CD14-positive monocyte (primary cell): ENCODE measurements around the gene RPN1. TPM values are rescaled to one million over a fixed set of nuclear protein-coding genes. Genes with fewer than 3 reads are reported as not detected.
A peak's percentile ranks its signal among the peaks of the same experiment; 100 is the strongest.

Experiments used
- DNase-seq, 3 donors: peaks; one replicate each; pipeline ENCODE4 v3.0.0-alpha.2; 2011 to 2022
- H2AFZ ChIP-seq: 2 replicates; pipeline ENCODE4 v1.6.0; 2012; ENCODE audit warnings: mild to moderate bottlenecking, low read depth, low read length, inconsistent platforms; ENCODE audit not compliant: insufficient read depth, poor library complexity, severe bottlenecking
- H3K27ac ChIP-seq, 2 donors: 1 replicate in 1 of 2; 2 replicates in 1 of 2; pipeline ENCODE4 v1.5.1; 2012 to 2013; ENCODE audit warnings: low read length in 2 of 2, control low read depth in 1 of 2, inconsistent platforms in 1 of 2, low read depth in 1 of 2, mild to moderate bottlenecking in 1 of 2
- H3K27me3 ChIP-seq, 2 donors: one replicate each; pipeline versions ENCODE4 v1.6.0 to v1.6.1; 2011 to 2013; ENCODE audit warnings: low read length in 2 of 2; ENCODE audit not compliant: control insufficient read depth in 2 of 2, insufficient read depth in 2 of 2
- H3K36me3 ChIP-seq, 2 donors: replicated peaks in 1 of 2; 1 replicate in 1 of 2; 2 replicates in 1 of 2; pipeline versions ENCODE4 v1.5.1 to v1.6.1; 2012 to 2013; ENCODE audit warnings: low read length in 2 of 2, control low read depth in 1 of 2, inconsistent platforms in 1 of 2, mild to moderate bottlenecking in 1 of 2; ENCODE audit not compliant: insufficient read depth in 2 of 2, control insufficient read depth in 1 of 2
- H3K4me1 ChIP-seq, 2 donors: 1 replicate in 1 of 2; 2 replicates in 1 of 2; pipeline versions ENCODE4 v1.5.1 to v1.6.1; 2012 to 2013; ENCODE audit warnings: low read length in 2 of 2, control low read depth in 1 of 2, inconsistent platforms in 1 of 2, mild to moderate bottlenecking in 1 of 2, moderate library complexity in 1 of 2; ENCODE audit not compliant: insufficient read depth in 2 of 2, control insufficient read depth in 1 of 2
- H3K4me2 ChIP-seq: replicated peaks from 2 replicates; pipeline ENCODE3; 2012; ENCODE audit warnings: low read length, moderate library complexity, mild to moderate bottlenecking; ENCODE audit not compliant: poor library complexity, severe bottlenecking; ENCODE audit errors: extremely low read depth
- H3K4me3 ChIP-seq, 3 experiments: fragments of 200-600 bp in 1 of 3; sonication (generic) in 1 of 3; replicated peaks in 1 of 3; 1 replicate in 2 of 3; 2 replicates in 1 of 3; pipeline ENCODE4 v1.5.1; 2011 to 2013; ENCODE audit warnings: low read length in 3 of 3, mild to moderate bottlenecking in 3 of 3, control low read depth in 2 of 3, low read depth in 2 of 3, inconsistent platforms in 1 of 3, moderate library complexity in 1 of 3
- H3K79me2 ChIP-seq: 2 replicates; pipeline ENCODE4 v1.6.0; 2012; ENCODE audit warnings: mild to moderate bottlenecking, control low read depth, inconsistent platforms, low read length, moderate library complexity; ENCODE audit not compliant: insufficient read depth
- H3K9ac ChIP-seq: 2 replicates; pipeline ENCODE4 v1.6.0; 2017; ENCODE audit warnings: low read length, mild to moderate bottlenecking; ENCODE audit not compliant: insufficient read depth, poor library complexity, severe bottlenecking
- H3K9me3 ChIP-seq, 2 donors: replicated peaks in 1 of 2; 1 replicate in 1 of 2; 2 replicates in 1 of 2; pipeline versions ENCODE4 v1.5.1 to v1.6.1; 2012 to 2013; ENCODE audit warnings: low read length in 2 of 2, control low read depth in 1 of 2; ENCODE audit not compliant: control insufficient read depth in 1 of 2, insufficient read depth in 1 of 2
- H4K20me1 ChIP-seq: 2 replicates; pipeline ENCODE4 v1.6.0; 2012; ENCODE audit warnings: mild to moderate bottlenecking, low read length, control low read depth, moderate library complexity; ENCODE audit not compliant: insufficient read depth
- H3K27ac Mint-ChIP-seq, 7 donors: one replicate each; pipeline ENCODE4 v1.8.0; 2020; ENCODE audit warnings: mild to moderate bottlenecking in 7 of 7, mixed read lengths in 7 of 7, moderate library complexity in 6 of 7, inconsistent platforms in 2 of 7
- H3K27me3 Mint-ChIP-seq, 3 donors: one replicate each; pipeline ENCODE4 v1.8.0; 2021 to 2022; ENCODE audit warnings: low read depth in 3 of 3, mild to moderate bottlenecking in 3 of 3, mixed read lengths in 3 of 3, moderate library complexity in 3 of 3, inconsistent platforms in 1 of 3
- H3K36me3 Mint-ChIP-seq, 2 donors: one replicate each; pipeline ENCODE4 v1.8.0; 2020; ENCODE audit warnings: mixed read lengths in 2 of 2, inconsistent platforms in 1 of 2, mild to moderate bottlenecking in 1 of 2
- H3K4me1 Mint-ChIP-seq: one replicate; pipeline ENCODE4 v1.8.0; 2020; ENCODE audit warnings: mild to moderate bottlenecking, mixed read lengths
- H3K4me3 Mint-ChIP-seq, 2 donors: one replicate each; pipeline ENCODE4 v1.8.0; 2020; ENCODE audit warnings: mild to moderate bottlenecking in 2 of 2, mixed read lengths in 2 of 2, moderate library complexity in 1 of 2
- H3K9me3 Mint-ChIP-seq, 7 donors: one replicate each; pipeline ENCODE4 v1.8.0; 2020 to 2022; ENCODE audit warnings: mixed read lengths in 7 of 7, mild to moderate bottlenecking in 6 of 7, moderate library complexity in 6 of 7, inconsistent platforms in 2 of 7
- CTCF ChIP-seq: fragments of 200-600 bp; IDR thresholded peaks from one replicate; pipeline ENCODE4 v1.8.0; 2022; ENCODE audit warnings: antibody characterized with exemption, mild to moderate bottlenecking
- WGBS: methylation state at CpG from one replicate; pipeline ENCODE4 v1.1.5; 2013; ENCODE audit warnings: missing lambda C conversion rate; ENCODE audit not compliant: insufficient coverage; 5-methylcytosine and 5-hydroxymethylcytosine counted together
- intact Hi-C, 2 donors: fragments of 100-400 bp; cut with micrococcal nuclease; formaldehyde crosslinking; loops; one replicate each; pipeline versions ENCODE4 v1.15.0 to v1.15.1; 2023
- polyA plus RNA-seq, 3 donors: library from polyadenylated mRNA; depleted of rRNA in 1 of 3; unstranded in 2 of 3; stranded (reverse) in 1 of 3; fragments of 300-500 nt in 2 of 3; fragments of >200 nt in 1 of 3; fragmentation: Illumina TruSeq in 2 of 3; gene quantifications; 1 replicate in 2 of 3; 2 replicates in 1 of 3; pipeline ENCODE4 v1.2.3, GENCODE V29; 2012 to 2021

The RPN1 gene
- polyA plus RNA-seq, 3 donors: 112 to 375 (median 354) TPM

- WGBS: 89% methylated on average over 3 of the region's 6 CpGs
- peak overlapping the region in 6 of 7 donors; percentile 87 to 98 (median 93) for H3K27ac Mint-ChIP-seq
- peaks cover 31 to 37% of the 10 kb centered on the region in 2 donors for H3K4me1 ChIP-seq
- H3K36me3 Mint-ChIP-seq: peaks cover 73 to 74% of the 10 kb centered on the region in 2 donors
- H3K36me3 ChIP-seq: peaks cover 60 to 62% of the 10 kb centered on the region in 2 donors
- H3K9me3 ChIP-seq: no peaks in the 10 kb centered on the region
- intact Hi-C loops: no loop called here
- no peak for TF ChIP-seq CTCF
- H3K79me2 ChIP-seq: peaks cover 77% of the 10 kb centered on the region
- peaks cover 41% of the 10 kb centered on the region for H4K20me1 ChIP-seq
- H3K27me3 ChIP-seq: no peaks in the 10 kb centered on the region
- H3K4me1 Mint-ChIP-seq: peaks cover 39% of the 10 kb centered on the region
- H2AFZ ChIP-seq: no peak overlapping the region
- no peak overlapping the region for H3K4me3 ChIP-seq
- H3K4me2 ChIP-seq: no peak overlapping the region
- no peak overlapping the region for H3K9ac ChIP-seq
- peak overlapping the region in 1 of 2 donors; percentile 89 for H3K27ac ChIP-seq
- H3K9me3 Mint-ChIP-seq: no peaks in the 10 kb centered on the region
- H3K4me3 Mint-ChIP-seq: no peak overlapping the region
- DNase-seq: no peak
- peaks cover 0 to 2% (median 0%) of the 10 kb centered on the region in 3 donors for H3K27me3 Mint-ChIP-seq
Observed at GRCh38 chr3:128621234-128621633, 29.4 kb downstream of the RPN1 start.

GRCh38 chr3:128620268-128620691 is 30.3 kb downstream of the RPN1 start:
- Mint-ChIP-seq H3K4me3 (no peak overlapping the region), H3K4me1 (peaks cover 39% of the 10 kb centered on the region), H3K36me3 (peaks cover 63 to 67% of the 10 kb centered on the region in 2 donors), H3K27ac (peak overlapping the region; percentile 87 to 98 (median 93)), H3K9me3 (peaks cover 0 to 3% (median 0%) of the 10 kb centered on the region in 7 donors), H3K27me3 (peaks cover 0 to 2% (median 0%) of the 10 kb centered on the region in 3 donors)
- H3K4me2 ChIP-seq: no peak overlapping the region
- H3K9me3 ChIP-seq: no peaks in the 10 kb centered on the region
- TF ChIP-seq CTCF: no peak
- peaks cover 33% of the 10 kb centered on the region for H4K20me1 ChIP-seq
- no peaks in the 10 kb centered on the region for H3K27me3 ChIP-seq
- no peak overlapping the region for H2AFZ ChIP-seq
- H3K4me3 ChIP-seq: no peak overlapping the region
- DNase-seq: no peak
- peaks cover 31 to 37% of the 10 kb centered on the region in 2 donors for H3K4me1 ChIP-seq
- H3K36me3 ChIP-seq: peaks cover 51 to 52% of the 10 kb centered on the region in 2 donors
- peaks cover 71% of the 10 kb centered on the region for H3K79me2 ChIP-seq
- H3K9ac ChIP-seq: no peak overlapping the region
- peak overlapping the region; percentile 68 to 89 for H3K27ac ChIP-seq
- intact Hi-C loops: no loop called here
- 76% methylated on average over 7 of the region's 9 CpGs for WGBS
